Activated effector memory CD4-positive, alpha-beta T cell treated with anti-CD3 and anti-CD28 coated beads, Interleukin-2, amount 50 U/mL, for 16 hours (primary cell): ENCODE data around the gene LSAMP.

Experiments used
- DNase-seq: peaks from one replicate; pipeline ENCODE4 v3.0.0-alpha.2; 2020

Gene LSAMP

GRCh38 chr3:116429479-116430269, 15.6 kb downstream of the LSAMP start:
- no peak for DNase-seq

- no peak for DNase-seq
Measured at GRCh38 chr3:116426036-116426435, 19.3 kb downstream of the LSAMP start.

GRCh38 chr3:116425126-116425525, 20.2 kb downstream of the LSAMP start:
- DNase-seq, result no peak

GRCh38 chr3:116423945-116424344, 21.3 kb downstream of the LSAMP start:
- no peak for DNase-seq

GRCh38 chr3:116423374-116423773, 21.9 kb downstream of the LSAMP start:
- no peak for DNase-seq

GRCh38 chr3:116417151-116417550, 28.1 kb downstream of the LSAMP start:
- DNase-seq, result no peak

- no peak for DNase-seq
Measured at GRCh38 chr3:116413319-116413718, 32.0 kb downstream of the LSAMP start.

GRCh38 chr3:116408473-116408872, 36.8 kb downstream of the LSAMP start:
- DNase-seq, result no peak

GRCh38 chr3:116405231-116405630, 40.1 kb downstream of the LSAMP start:
- no peak for DNase-seq

- no peak for DNase-seq
Measured at GRCh38 chr3:116399701-116400226, 45.5 kb downstream of the LSAMP start.

GRCh38 chr3:116394365-116394764, 50.9 kb downstream of the LSAMP start:
- no peak for DNase-seq

- no peak for DNase-seq
Measured at GRCh38 chr3:116393199-116393598, 52.1 kb downstream of the LSAMP start.

GRCh38 chr3:116392291-116392690, 53.0 kb downstream of the LSAMP start:
- no peak for DNase-seq

GRCh38 chr3:116391296-116392201, 53.7 kb downstream of the LSAMP start:
- DNase-seq, result no peak

GRCh38 chr3:116390318-116390717, 55.0 kb downstream of the LSAMP start:
- DNase-seq, result no peak

GRCh38 chr3:116388867-116389385, 56.4 kb downstream of the LSAMP start:
- no peak for DNase-seq

- DNase-seq, result no peak
Measured at GRCh38 chr3:116386168-116386567, 59.1 kb downstream of the LSAMP start.

- DNase-seq, result no peak
Measured at GRCh38 chr3:116384717-116385116, 60.6 kb downstream of the LSAMP start.

GRCh38 chr3:116378077-116378476, 67.2 kb downstream of the LSAMP start:
- no peak for DNase-seq

- no peak for DNase-seq
Measured at GRCh38 chr3:116374901-116375300, 70.4 kb downstream of the LSAMP start.

- no peak for DNase-seq
Measured at GRCh38 chr3:116367761-116368395, 77.4 kb downstream of the LSAMP start.

GRCh38 chr3:116356056-116356455, 89.2 kb downstream of the LSAMP start:
- no peak for DNase-seq

GRCh38 chr3:116354382-116354781, 90.9 kb downstream of the LSAMP start:
- DNase-seq, result no peak
